ENCODE data around the gene ZC3H4. TPM values are rescaled to one million over a fixed set of nuclear protein-coding genes. Genes with fewer than 3 reads are reported as not detected.

The ZC3H4 gene
- total RNA-seq, 1 experiment from 2014 or later: 42.7 TPM

- ATAC-seq (no peak), DNase-seq (ENCODE audit: low read depth, low spot score) (no peak)
- no peak overlapping the region for H3K4me3 ChIP-seq (ENCODE audit: low read depth in 2 of 2, low read length in 2 of 2)
- no peaks in the 10 kb centered on the region for H3K4me1 ChIP-seq (ENCODE audit: control insufficient read depth, insufficient read depth, low read length)
- H3K27ac ChIP-seq (ENCODE audit: low read length): no peak overlapping the region
- in situ Hi-C loops (cut with HindIII; ENCODE audit: low pct_unique_long_range_greater_than_20kb, low sequenced_read_pairs): no loop called here
- no peak for TF ChIP-seq SIN3A (IDR thresholded peaks at IDR 0.05; ENCODE audit: borderline replicate concordance, insufficient read depth, low read depth, low read length)
- no peak for TF ChIP-seq POLR2AphosphoS5 (IDR thresholded peaks at IDR 0.05; ENCODE audit: low read depth, low read length)
- TF ChIP-seq TCF7L2 (IDR thresholded peaks at IDR 0.05; ENCODE audit: low read depth, low read length): no peak
- TF ChIP-seq CTCF (IDR thresholded peaks at IDR 0.05): no peak
- TF ChIP-seq REST (IDR thresholded peaks at IDR 0.05; ENCODE audit: insufficient read depth in 1 of 2, low read depth in 2 of 2, low read length in 1 of 2): no peak
- H3K36me3 ChIP-seq (ENCODE audit: control insufficient read depth, insufficient read depth, low read length): no peaks in the 10 kb centered on the region; the same call in 1 of the 2 replicates
- ChIA-PET POLR2A (no interaction called here), CTCF (no interaction called here)
- no TSS peak for BruUV-seq (replicated peaks)
- no peaks in the 10 kb centered on the region for H3K9me3 ChIP-seq (ENCODE audit: control insufficient read depth, insufficient read depth, low read depth, low read length)
- H3K27me3 ChIP-seq (ENCODE audit: control insufficient read depth, insufficient read depth, low read length): no peaks in the 10 kb centered on the region
- intact Hi-C loops (cut with micrococcal nuclease; ENCODE audit: unreplicated experiment): no loop called here
These were observed 23.7 kb downstream of the ZC3H4 start for GRCh38 chr19:47089767-47090350.

GRCh38 chr19:47086280-47086679 is 27.3 kb downstream of the ZC3H4 start:
- no peaks in the 10 kb centered on the region for H3K4me1 ChIP-seq (ENCODE audit: control insufficient read depth, insufficient read depth, low read length)
- H3K9me3 ChIP-seq (ENCODE audit: control insufficient read depth, insufficient read depth, low read depth, low read length): no peaks in the 10 kb centered on the region
- H3K4me3 ChIP-seq (ENCODE audit: low read depth in 2 of 2, low read length in 2 of 2): no peak overlapping the region
- H3K36me3 ChIP-seq (ENCODE audit: control insufficient read depth, insufficient read depth, low read length): peaks cover 5% of the 10 kb centered on the region; the same call in 1 of the 2 replicates
- no peak overlapping the region for H3K27ac ChIP-seq (ENCODE audit: low read length)
- no peaks in the 10 kb centered on the region for H3K27me3 ChIP-seq (ENCODE audit: control insufficient read depth, insufficient read depth, low read length)
- CTCF ChIA-PET: no interaction called here
- intact Hi-C loops (cut with micrococcal nuclease; ENCODE audit: unreplicated experiment) (no loop called here), in situ Hi-C loops (cut with HindIII; ENCODE audit: low pct_unique_long_range_greater_than_20kb, low sequenced_read_pairs) (no loop called here)
- POLR2A ChIA-PET: no interaction called here
- BruUV-seq (replicated peaks): no TSS peak
- DNase-seq (ENCODE audit: low read depth, low spot score): no peak
- TF ChIP-seq SIN3A (IDR thresholded peaks at IDR 0.05; ENCODE audit: borderline replicate concordance, insufficient read depth, low read depth, low read length): no peak
- ATAC-seq: no peak

GRCh38 chr19:47084879-47085439 is 28.6 kb downstream of the ZC3H4 start:
- BruUV-seq (replicated peaks): no TSS peak

More at GRCh38 chr19:47084879-47085439, 28.6 kb downstream of the ZC3H4 start:
- ATAC-seq: no peak
- H3K27ac ChIP-seq (ENCODE audit: low read length): no peak overlapping the region
- TF ChIP-seq TCF7L2 (IDR thresholded peaks at IDR 0.05; ENCODE audit: low read depth, low read length): no peak
- no peak for TF ChIP-seq REST (IDR thresholded peaks at IDR 0.05; ENCODE audit: insufficient read depth in 1 of 2, low read depth in 2 of 2, low read length in 1 of 2)
- no peak for TF ChIP-seq POLR2AphosphoS5 (IDR thresholded peaks at IDR 0.05; ENCODE audit: low read depth, low read length)
- no peak for TF ChIP-seq CTCF (IDR thresholded peaks at IDR 0.05)
- no peak for TF ChIP-seq SIN3A (IDR thresholded peaks at IDR 0.05; ENCODE audit: borderline replicate concordance, insufficient read depth, low read depth, low read length)
- CTCF ChIA-PET: no interaction called here
- POLR2A ChIA-PET: no interaction called here
- in situ Hi-C loops (cut with HindIII; ENCODE audit: low pct_unique_long_range_greater_than_20kb, low sequenced_read_pairs): no loop called here
- peaks cover 5% of the 10 kb centered on the region; the same call in 1 of the 2 replicates for H3K36me3 ChIP-seq (ENCODE audit: control insufficient read depth, insufficient read depth, low read length)
- intact Hi-C loops (cut with micrococcal nuclease; ENCODE audit: unreplicated experiment): no loop called here
- peaks cover 2% of the 10 kb centered on the region; the same call in 1 of the 2 replicates for H3K4me1 ChIP-seq (ENCODE audit: control insufficient read depth, insufficient read depth, low read length)
- H3K9me3 ChIP-seq (ENCODE audit: control insufficient read depth, insufficient read depth, low read depth, low read length): no peaks in the 10 kb centered on the region
- DNase-seq (ENCODE audit: low read depth, low spot score): no peak
- H3K4me3 ChIP-seq (ENCODE audit: low read depth in 2 of 2, low read length in 2 of 2): no peak overlapping the region
- no peaks in the 10 kb centered on the region for H3K27me3 ChIP-seq (ENCODE audit: control insufficient read depth, insufficient read depth, low read length)
